B cell (primary cell): ENCODE measurements around the gene LPCAT1. TPM values are rescaled to one million over a fixed set of nuclear protein-coding genes. Genes with fewer than 3 reads are reported as not detected.

Experiments
- ATAC-seq: fragments of 200-7000 bp; cut with Tn5 transposase; one replicate; pipeline ENCODE4 v1.10.0; 2021; ENCODE audit warnings: low read depth, mild to moderate bottlenecking, moderate number of reproducible peaks, moderate library complexity
- CTCF ChIA-PET: fragments of 350-600 bp; sonication (Branson Sonifier 250); formaldehyde crosslinking; loops from one replicate; lab custom pipeline; 2021; ENCODE audit warnings: antibody characterized with exemption, inconsistent platforms; lab: Charles Lee
- POLR2A ChIA-PET: fragments of 350-600 bp; sonication (Branson Sonifier 250); formaldehyde crosslinking; loops from one replicate; lab custom pipeline; 2021; ENCODE audit warnings: antibody characterized with exemption; lab: Charles Lee
- DNase-seq: peaks from one replicate; pipeline ENCODE4 v3.0.0; 2013
- H2AFZ ChIP-seq: 2 replicates; pipeline ENCODE4 v1.6.1; 2012; ENCODE audit warnings: mild to moderate bottlenecking, low read depth, low read length; ENCODE audit not compliant: insufficient read depth, poor library complexity, severe bottlenecking
- H3K27ac ChIP-seq, 2 donors: 1 replicate in 1 of 2; 2 replicates in 1 of 2; pipeline ENCODE4 v1.5.1; 2012 to 2013; ENCODE audit warnings: low read length in 2 of 2, mild to moderate bottlenecking in 2 of 2, moderate library complexity in 1 of 2
- H3K27me3 ChIP-seq, 4 experiments: fragments of 200-600 bp in 1 of 4; sonication (generic) in 1 of 4; replicated peaks in 1 of 4; 1 replicate in 2 of 4; 2 replicates in 2 of 4; pipeline versions ENCODE4 v1.6.1 to v1.7.0; 2013 to 2016; ENCODE audit warnings: low read length in 3 of 4, mild to moderate bottlenecking in 2 of 4, mixed read lengths in 1 of 4, moderate library complexity in 1 of 4; ENCODE audit not compliant: insufficient read depth in 4 of 4, control insufficient read depth in 3 of 4; ENCODE audit errors: control extremely low read depth in 1 of 4
- H3K36me3 ChIP-seq, 2 experiments: replicated peaks in 1 of 2; 1 replicate in 1 of 2; 2 replicates in 1 of 2; pipeline versions ENCODE4 v1.6.1 to v1.7.1; 2013; ENCODE audit warnings: low read length in 1 of 2; ENCODE audit not compliant: insufficient read depth in 2 of 2, control insufficient read depth in 1 of 2; ENCODE audit errors: control extremely low read depth in 1 of 2, extremely low read depth in 1 of 2
- H3K4me1 ChIP-seq, 2 donors: fragments of 200-600 bp in 1 of 2; sonication (generic) in 1 of 2; 1 replicate in 1 of 2; 2 replicates in 1 of 2; pipeline versions ENCODE4 v1.5.1 to v1.6.1; 2013 to 2017; ENCODE audit warnings: low read length in 2 of 2; ENCODE audit not compliant: control insufficient read depth in 2 of 2, insufficient read depth in 2 of 2
- H3K4me2 ChIP-seq: replicated peaks from 2 replicates; pipeline ENCODE3; 2012; ENCODE audit warnings: mild to moderate bottlenecking, low read depth, low read length; ENCODE audit not compliant: poor library complexity, severe bottlenecking
- H3K4me3 ChIP-seq, 5 experiments: fragments of 200-600 bp in 1 of 5; sonication (generic) in 1 of 5; 1 replicate in 3 of 5; 2 replicates in 2 of 5; pipeline versions ENCODE4 v1.5.1 to v1.7.0; 2011 to 2016; ENCODE audit warnings: low read length in 4 of 5, mild to moderate bottlenecking in 4 of 5, low read depth in 2 of 5, control low read depth in 1 of 5, moderate library complexity in 1 of 5; ENCODE audit not compliant: insufficient read depth in 1 of 5; ENCODE audit errors: control extremely low read depth in 1 of 5, extremely low read depth in 1 of 5
- H3K79me2 ChIP-seq: fragments of 200-600 bp; sonication (generic); one replicate; pipeline ENCODE4 v1.6.0; 2016; ENCODE audit warnings: low read length; ENCODE audit not compliant: control insufficient read depth, insufficient read depth
- H3K9ac ChIP-seq: fragments of 200-600 bp; sonication (generic); 2 replicates; pipeline ENCODE4 v1.6.1; 2017; ENCODE audit warnings: mild to moderate bottlenecking, low read length, moderate library complexity
- H3K9me3 ChIP-seq, 3 donors: one replicate each; pipeline versions ENCODE4 v1.6.1 to v1.7.1; 2013; ENCODE audit warnings: low read length in 2 of 3; ENCODE audit not compliant: control insufficient read depth in 2 of 3, insufficient read depth in 1 of 3; ENCODE audit errors: control extremely low read depth in 1 of 3
- H4K20me1 ChIP-seq: 2 replicates; pipeline ENCODE4 v1.6.0; 2012; ENCODE audit warnings: mild to moderate bottlenecking, low read length; ENCODE audit not compliant: insufficient read depth, control insufficient read depth, poor library complexity, severe bottlenecking
- H3K27ac Mint-ChIP-seq: one replicate; pipeline ENCODE4 v1.8.0; 2021; ENCODE audit warnings: mixed read lengths
- H3K27me3 Mint-ChIP-seq: one replicate; pipeline ENCODE4 v1.8.0; 2021; ENCODE audit warnings: mixed read lengths
- H3K4me1 Mint-ChIP-seq: one replicate; pipeline ENCODE4 v1.8.0; 2021; ENCODE audit warnings: mixed read lengths
- H3K4me3 Mint-ChIP-seq: one replicate; pipeline ENCODE4 v1.8.0; 2021; ENCODE audit warnings: mixed read lengths
- H3K9me3 Mint-ChIP-seq: one replicate; pipeline ENCODE4 v1.8.0; 2022; ENCODE audit warnings: mixed read lengths; ENCODE audit not compliant: insufficient read depth
- EZH2 ChIP-seq: IDR thresholded peaks from 2 replicates; pipeline ENCODE4 v1.6.1; 2012; ENCODE audit warnings: borderline replicate concordance, low read depth, mild to moderate bottlenecking, moderate library complexity, low read length; ENCODE audit not compliant: insufficient read depth, poor library complexity, severe bottlenecking
- WGBS: methylation state at CpG from one replicate; pipeline ENCODE4 v1.1.5; 2013; ENCODE audit warnings: missing lambda C conversion rate; ENCODE audit not compliant: insufficient coverage; 5-methylcytosine and 5-hydroxymethylcytosine counted together
- intact Hi-C: fragments of 100-400 bp; cut with micrococcal nuclease; formaldehyde crosslinking; loops from one replicate; pipeline ENCODE4 v1.10.0; 2022
- polyA plus RNA-seq: library from polyadenylated mRNA; depleted of rRNA; stranded (reverse); fragments of >200 nt; gene quantifications from 2 replicates; pipeline ENCODE4 v1.2.3, GENCODE V29; 2012
- total RNA-seq, 2 donors: library from RNA; stranded (reverse); fragments of 120-200 nt in 1 of 2; gene quantifications; 1 replicate in 1 of 2; 2 replicates in 1 of 2; pipeline versions ENCODE4 v1.2.3 to v1.2.4, GENCODE V29; 2013 to 2022
- TF ChIP-seq, protein P1 (sequence below): fragments of 200-600 bp; IDR thresholded peaks from one replicate; pipeline ENCODE4 v1.8.0; 2022; ENCODE audit warnings: antibody characterized with exemption, mild to moderate bottlenecking

Gene LPCAT1
- total and polyA plus RNA-seq, 2 donors (not counting 1 experiment from before 2014, with no cell fraction given), result 94.8 to 159 TPM

DNA sequence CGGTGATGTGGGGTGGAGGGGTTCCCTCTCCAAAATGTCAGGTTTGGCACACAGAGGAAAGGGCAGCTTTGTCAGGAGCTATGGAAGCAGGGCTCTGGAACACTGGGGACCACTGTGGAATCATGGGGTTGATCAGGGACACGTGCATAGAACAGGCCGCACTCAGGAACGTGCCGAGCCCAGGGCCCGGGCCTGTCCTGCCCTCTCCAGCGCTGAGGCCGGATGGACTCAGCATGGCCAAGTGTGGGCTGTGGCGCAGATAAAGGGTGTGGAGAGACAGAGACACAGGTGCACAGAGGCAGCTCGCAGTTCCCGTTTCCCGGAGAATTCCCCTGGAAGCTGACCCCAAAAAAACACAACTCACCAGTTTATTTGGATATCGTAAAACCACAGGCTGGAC lies 40.7 kb downstream of the LPCAT1 start:
- POLR2A ChIA-PET, result interaction anchor here (0.7 to 4.9 kb wide), 3 partner anchors 9 to 29 kb away, joined by 3 to 36 read pairs (median 4); no protein-coding TSS in a partner anchor
- H3K4me2 ChIP-seq, result peak overlapping the region; percentile 18
- peaks cover 0 to 67% of the 10 kb centered on the region in 2 experiments for H3K36me3 ChIP-seq
- H3K4me1 Mint-ChIP-seq, result peaks cover 85% of the 10 kb centered on the region
- H3K4me1 ChIP-seq, result peaks cover 70 to 88% of the 10 kb centered on the region in 2 donors
- 92% methylated on average over 6 of the region's 13 CpGs for WGBS
- H3K9ac ChIP-seq, result no peak overlapping the region
- no peak for TF ChIP-seq EZH2
- TF ChIP-seq, protein P1, sequence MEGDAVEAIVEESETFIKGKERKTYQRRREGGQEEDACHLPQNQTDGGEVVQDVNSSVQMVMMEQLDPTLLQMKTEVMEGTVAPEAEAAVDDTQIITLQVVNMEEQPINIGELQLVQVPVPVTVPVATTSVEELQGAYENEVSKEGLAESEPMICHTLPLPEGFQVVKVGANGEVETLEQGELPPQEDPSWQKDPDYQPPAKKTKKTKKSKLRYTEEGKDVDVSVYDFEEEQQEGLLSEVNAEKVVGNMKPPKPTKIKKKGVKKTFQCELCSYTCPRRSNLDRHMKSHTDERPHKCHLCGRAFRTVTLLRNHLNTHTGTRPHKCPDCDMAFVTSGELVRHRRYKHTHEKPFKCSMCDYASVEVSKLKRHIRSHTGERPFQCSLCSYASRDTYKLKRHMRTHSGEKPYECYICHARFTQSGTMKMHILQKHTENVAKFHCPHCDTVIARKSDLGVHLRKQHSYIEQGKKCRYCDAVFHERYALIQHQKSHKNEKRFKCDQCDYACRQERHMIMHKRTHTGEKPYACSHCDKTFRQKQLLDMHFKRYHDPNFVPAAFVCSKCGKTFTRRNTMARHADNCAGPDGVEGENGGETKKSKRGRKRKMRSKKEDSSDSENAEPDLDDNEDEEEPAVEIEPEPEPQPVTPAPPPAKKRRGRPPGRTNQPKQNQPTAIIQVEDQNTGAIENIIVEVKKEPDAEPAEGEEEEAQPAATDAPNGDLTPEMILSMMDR, result no peak
- peak overlapping the region; percentile 55 for H3K4me3 Mint-ChIP-seq
- H3K27ac ChIP-seq, result peak overlapping the region; percentile 42 to 96
- H3K27me3 Mint-ChIP-seq, result no peaks in the 10 kb centered on the region
- peaks cover 87% of the 10 kb centered on the region for H3K79me2 ChIP-seq
- no peaks in the 10 kb centered on the region for H4K20me1 ChIP-seq
- no peaks in the 10 kb centered on the region for H3K9me3 ChIP-seq
- H3K4me3 ChIP-seq, result no peak overlapping the region
- H2AFZ ChIP-seq, result no peak overlapping the region
- CTCF ChIA-PET, result interaction anchor here (1.5 to 9.1 kb wide), 2 partner anchors 20 to 111 kb away, joined by 3 to 81 read pairs; no protein-coding TSS in a partner anchor
- no peak for ATAC-seq
- H3K27ac Mint-ChIP-seq, result peak overlapping the region; percentile 83
- no peaks in the 10 kb centered on the region for H3K9me3 Mint-ChIP-seq
- DNase-seq, result no peak
- intact Hi-C loops, result loop anchor here (10.0 kb wide), 1 partner anchor 138 kb away; the partner anchor contains the start of gene CLPTM1L
- no peaks in the 10 kb centered on the region for H3K27me3 ChIP-seq

DNA sequence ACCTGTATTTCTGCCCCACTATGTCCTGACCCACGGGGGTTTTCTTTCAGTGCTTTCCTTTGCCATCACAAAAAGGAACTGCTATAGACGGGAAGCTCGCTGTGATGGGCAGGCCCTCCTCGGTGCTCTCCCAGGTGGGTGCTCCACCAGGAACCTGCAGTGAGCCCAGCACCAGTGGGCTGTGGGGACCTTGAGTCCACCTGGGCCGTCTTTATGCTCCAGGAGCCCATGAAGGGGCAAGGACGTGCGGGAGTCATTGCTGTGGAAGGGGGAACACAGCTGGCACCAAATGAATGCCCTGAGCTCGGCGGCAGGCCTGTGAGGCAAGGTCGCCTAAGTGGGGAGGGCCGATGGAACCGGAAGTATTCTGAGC lies 41.8 kb downstream of the LPCAT1 start:
- peaks cover 65 to 77% of the 10 kb centered on the region in 2 donors for H3K4me1 ChIP-seq
- H3K27me3 ChIP-seq, result no peaks in the 10 kb centered on the region
- peaks cover 73% of the 10 kb centered on the region for H3K4me1 Mint-ChIP-seq
- H3K4me2 ChIP-seq, result peak overlapping the region; percentile 43
- intact Hi-C loops, result loop anchor here (10.0 kb wide), 1 partner anchor 137 kb away; the partner anchor contains the start of gene CLPTM1L
- no peaks in the 10 kb centered on the region for H3K9me3 Mint-ChIP-seq
- H3K4me3 ChIP-seq, result no peak overlapping the region
- H3K4me3 Mint-ChIP-seq, result peak overlapping the region; percentile 38
- TF ChIP-seq EZH2, result no peak
- TF ChIP-seq, protein P1, result no peak
- peaks cover 76% of the 10 kb centered on the region for H3K79me2 ChIP-seq
- no peak overlapping the region for H2AFZ ChIP-seq
- no peak for ATAC-seq
- H3K27ac Mint-ChIP-seq, result peak overlapping the region; percentile 91
- WGBS, result 70% methylated on average over 12 of the region's 12 CpGs
- CTCF ChIA-PET, result interaction anchor here (0.8 to 9.1 kb wide), 8 partner anchors 8 to 172 kb away, joined by 3 to 81 read pairs (median 8); no protein-coding TSS in a partner anchor
- H3K9me3 ChIP-seq, result no peaks in the 10 kb centered on the region
- no peaks in the 10 kb centered on the region for H3K27me3 Mint-ChIP-seq
- no peak overlapping the region for H3K9ac ChIP-seq
- POLR2A ChIA-PET, result interaction anchor here (0.5 to 4.9 kb wide), 5 partner anchors 10 to 81 kb away, joined by 3 to 36 read pairs (median 3); partner anchors contain the start of gene LPCAT1
- peak overlapping the region; percentile 66 to 84 for H3K27ac ChIP-seq
- DNase-seq, result peak; percentile 57
- H4K20me1 ChIP-seq, result no peaks in the 10 kb centered on the region
- peaks cover 2 to 63% of the 10 kb centered on the region in 2 experiments for H3K36me3 ChIP-seq
